HG02678 (cell line): ENCODE data around the gene AQP5.

Experiments
- ATAC-seq: cut with Tn5 transposase; IDR thresholded peaks from one replicate; pipeline ENCODE4 v1.9.1; 2021; ENCODE audit warnings: mild to moderate bottlenecking, moderate library complexity; ENCODE audit not compliant: unreplicated experiment

Gene AQP5

DNA sequence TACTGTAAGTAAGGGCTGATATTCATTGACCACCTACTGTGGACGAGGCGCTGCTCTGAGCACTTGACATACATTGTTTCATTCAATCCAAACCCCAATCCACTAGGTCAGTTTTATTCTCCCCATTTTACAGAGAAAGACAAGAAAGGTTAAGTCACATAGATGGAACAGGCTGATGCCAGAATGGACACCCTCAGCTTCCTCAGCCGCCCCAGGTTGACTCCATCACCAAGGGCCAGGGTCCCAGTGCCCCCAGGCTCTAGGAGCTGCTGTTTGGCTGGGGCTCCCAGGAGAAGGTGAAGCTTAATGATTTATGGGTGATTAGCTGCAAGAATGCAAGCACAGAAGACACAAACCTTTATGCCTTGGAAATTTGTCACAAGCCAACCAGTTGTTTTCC, 11.8 kb upstream of the AQP5 start:
- ATAC-seq, result no peak

DNA sequence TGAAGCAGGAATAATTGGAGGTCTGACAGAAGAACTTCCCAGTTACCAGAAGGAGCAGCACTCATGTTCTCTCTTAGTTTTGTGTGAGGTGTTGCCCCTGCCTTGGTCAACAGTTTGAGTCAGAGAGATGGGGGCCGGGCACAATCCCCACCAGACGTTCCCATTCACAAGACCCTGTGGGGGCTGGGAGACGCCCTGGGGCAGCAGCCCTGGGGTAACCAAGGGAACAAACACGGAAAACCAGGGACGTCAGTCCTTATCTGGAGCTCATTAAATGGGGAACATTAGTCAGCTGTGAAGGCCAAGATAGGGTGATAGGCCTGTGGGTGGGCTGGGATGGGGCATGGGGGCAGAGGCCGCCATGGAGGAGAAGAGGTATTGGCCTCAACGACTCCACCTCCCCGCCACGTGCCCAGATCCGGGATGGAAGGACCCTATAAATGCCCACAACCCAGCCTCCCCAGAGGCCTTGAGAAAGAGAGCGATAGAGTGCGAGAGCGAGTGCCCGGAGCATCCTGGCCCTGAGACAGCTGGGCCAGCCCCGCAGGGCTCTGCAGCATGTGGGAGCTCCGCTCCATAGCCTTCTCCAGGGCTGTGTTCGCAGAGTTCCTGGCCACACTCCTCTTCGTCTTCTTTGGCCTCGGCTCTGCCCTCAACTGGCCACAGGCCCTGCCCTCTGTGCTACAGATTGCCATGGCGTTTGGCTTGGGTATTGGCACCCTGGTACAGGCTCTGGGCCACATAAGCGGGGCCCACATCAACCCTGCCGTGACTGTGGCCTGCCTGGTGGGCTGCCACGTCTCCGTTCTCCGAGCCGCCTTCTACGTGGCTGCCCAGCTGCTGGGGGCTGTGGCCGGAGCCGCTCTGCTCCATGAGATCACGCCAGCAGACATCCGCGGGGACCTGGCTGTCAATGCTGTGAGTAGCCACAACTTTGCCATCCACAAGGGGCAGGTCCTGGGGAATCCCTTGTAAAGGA, 11.1 kb upstream of the AQP5 start, which contains the start of gene AQP2:
Gene AQP2 (plus strand): TSS at position 465 of the 979 bp plus-strand sequence. CDS start 94 bp downstream, at position 559.
- ATAC-seq, result no peak

DNA sequence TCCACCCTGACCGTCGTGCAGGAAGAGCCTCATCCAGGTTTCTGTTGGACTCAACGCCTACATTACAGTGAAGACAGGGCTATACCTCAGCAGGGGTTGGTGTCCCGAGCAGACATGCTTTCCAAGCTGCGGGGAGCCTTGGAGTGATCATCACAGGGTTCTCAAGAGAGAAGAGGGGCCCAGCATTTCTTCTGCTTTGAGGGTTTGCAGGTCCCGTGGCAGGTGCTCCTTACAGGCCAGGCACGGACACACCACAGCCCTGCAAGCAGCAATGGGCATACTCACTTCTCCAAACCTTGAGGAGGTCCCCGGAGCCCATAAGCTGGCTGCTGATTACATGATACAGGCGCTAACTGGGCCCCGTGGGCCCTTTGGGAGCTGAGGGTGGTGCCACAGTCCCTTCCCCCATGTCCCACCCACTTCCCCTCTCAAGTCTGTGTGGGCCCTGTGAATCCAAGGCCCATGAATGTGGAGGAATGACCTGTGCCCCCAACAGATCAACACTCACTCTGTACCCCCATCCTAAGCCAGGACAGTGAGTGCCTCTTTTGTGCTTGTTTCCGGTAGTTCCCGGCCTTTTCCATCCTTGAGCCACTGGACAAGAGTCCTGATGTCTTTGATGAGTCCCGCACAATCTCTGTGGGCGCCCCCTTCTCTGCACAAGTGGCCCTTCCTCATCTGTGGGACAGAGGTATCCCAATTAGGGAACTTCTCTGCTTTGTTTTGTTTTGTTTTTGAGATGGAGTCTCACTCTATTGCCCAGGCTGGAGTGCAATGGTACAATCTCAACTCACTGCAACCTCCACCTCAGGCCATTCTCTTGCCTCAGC, 10.0 kb upstream of the AQP5 start:
- no peak for ATAC-seq

DNA sequence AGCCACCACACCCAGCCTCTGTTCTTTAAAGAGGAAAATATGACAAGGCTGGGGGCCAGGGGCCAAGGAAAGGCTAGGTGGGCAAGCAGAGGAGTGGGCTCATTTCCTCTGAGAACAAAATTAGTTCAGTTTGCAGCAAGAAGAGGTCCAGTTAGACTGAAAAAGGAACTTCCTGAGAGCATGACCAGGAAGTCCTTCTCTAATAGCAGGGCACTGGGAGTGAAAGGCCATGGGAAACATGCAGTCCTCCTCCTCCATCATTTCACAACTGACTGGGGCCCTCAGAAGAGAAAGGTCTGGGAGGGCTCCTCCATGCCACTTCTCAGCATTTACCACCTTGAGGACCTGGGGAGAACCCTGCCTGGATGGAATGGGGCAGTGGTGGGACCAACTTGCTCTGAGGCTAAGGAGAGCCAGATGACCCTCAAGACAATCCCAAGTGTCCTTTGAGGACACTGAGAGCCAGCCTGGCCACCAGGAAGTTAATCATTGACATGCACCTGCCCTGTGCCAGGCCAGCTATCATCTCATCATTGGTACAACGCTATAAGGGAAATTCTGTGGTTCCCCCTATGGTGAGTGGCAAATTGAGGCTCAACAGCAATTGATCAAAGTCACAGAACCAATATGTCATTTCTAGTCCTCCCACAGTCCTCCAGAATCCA, 9.1 kb upstream of the AQP5 start:
- no peak for ATAC-seq

DNA sequence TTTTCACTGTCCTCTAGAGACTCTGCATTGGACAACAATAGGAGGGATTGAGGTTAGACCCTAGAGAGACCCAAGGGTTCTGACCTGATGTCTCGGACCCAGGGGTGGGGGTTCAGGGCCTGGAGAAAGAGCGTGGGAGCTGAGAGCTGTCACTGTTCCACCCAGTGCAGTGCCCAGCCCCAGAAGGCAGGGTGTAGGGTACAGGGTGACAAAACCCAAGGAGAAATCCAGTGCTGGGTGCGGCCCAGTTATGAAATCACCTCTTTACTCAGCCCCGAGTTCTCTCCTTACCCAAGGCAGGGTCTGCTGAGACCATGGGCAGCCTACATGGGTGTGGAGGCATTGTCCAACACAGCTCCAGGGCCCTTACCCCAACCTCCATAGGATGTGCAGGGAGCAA, 8.5 kb upstream of the AQP5 start:
- no peak for ATAC-seq

DNA sequence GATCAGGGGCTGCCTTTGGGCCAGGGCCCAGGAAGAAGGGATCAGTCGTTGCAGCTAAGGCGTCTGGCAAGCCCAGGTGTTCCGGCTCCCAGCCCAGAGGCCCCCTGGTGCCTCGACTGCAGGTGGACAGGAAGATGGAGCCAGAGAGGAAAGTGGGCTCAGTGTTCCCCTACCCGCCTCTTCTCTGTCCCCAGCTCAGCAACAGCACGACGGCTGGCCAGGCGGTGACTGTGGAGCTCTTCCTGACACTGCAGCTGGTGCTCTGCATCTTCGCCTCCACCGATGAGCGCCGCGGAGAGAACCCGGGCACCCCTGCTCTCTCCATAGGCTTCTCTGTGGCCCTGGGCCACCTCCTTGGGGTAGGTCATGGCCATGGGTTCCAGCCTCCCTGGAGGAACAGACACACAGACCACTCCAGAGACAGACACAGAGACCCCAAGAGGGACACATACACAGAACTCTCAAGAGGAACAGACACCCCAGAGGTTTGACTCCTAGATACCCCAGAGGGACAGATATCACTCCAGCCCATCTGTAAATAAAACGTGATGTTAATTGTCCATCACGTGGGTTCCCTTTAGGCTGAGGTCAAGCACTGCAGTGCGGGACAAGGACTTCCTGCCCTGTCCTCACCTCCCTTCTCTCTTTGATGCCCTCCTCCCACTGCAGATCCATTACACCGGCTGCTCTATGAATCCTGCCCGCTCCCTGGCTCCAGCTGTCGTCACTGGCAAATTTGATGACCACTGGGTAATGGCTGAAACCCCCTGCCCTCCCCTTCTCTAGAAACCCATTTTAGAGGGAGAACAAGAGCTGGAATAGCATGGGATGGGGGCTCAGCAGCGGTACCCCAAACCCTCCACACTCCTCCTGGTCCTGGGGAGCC, 7.5 kb upstream of the AQP5 start:
- ATAC-seq, result no peak

DNA sequence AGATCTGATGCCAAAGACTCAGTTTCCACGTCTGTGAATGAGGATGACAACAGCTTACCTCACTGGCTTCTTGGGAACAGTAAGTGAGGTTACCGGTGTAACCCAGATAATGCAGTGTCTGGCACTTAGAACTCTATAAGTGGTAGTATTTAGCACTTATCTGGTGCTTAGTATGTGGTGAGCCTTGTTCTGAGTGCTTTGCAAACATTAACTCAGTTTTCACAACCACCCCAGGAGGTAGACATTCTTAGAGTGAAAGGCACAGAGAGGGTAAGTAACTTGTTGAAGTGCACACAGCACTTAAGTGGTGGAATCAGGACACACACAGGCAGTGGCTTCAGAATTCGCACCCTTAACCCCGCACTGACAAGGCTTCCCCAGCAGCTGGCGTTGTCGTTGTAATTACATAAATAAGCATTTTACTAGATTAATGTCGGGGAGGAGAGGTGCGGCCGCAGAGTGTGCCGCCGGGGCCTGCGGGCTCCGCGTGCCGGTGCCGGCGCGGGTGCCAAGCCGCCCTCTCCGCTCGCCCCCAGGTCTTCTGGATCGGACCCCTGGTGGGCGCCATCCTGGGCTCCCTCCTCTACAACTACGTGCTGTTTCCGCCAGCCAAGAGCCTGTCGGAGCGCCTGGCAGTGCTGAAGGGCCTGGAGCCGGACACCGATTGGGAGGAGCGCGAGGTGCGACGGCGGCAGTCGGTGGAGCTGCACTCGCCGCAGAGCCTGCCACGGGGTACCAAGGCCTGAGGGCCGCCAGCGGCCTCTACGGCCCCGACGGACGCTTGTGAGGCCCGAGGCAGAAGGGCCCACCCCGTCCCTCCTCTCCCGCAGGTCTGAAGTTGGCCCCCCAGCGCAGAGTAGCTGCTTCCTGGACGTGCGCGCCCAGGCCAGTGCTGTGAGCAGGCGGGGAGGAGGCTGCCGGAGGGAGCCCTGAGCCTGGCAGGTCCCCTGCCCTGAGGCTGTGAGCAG, 6.5 kb upstream of the AQP5 start:
- ATAC-seq, result no peak

DNA sequence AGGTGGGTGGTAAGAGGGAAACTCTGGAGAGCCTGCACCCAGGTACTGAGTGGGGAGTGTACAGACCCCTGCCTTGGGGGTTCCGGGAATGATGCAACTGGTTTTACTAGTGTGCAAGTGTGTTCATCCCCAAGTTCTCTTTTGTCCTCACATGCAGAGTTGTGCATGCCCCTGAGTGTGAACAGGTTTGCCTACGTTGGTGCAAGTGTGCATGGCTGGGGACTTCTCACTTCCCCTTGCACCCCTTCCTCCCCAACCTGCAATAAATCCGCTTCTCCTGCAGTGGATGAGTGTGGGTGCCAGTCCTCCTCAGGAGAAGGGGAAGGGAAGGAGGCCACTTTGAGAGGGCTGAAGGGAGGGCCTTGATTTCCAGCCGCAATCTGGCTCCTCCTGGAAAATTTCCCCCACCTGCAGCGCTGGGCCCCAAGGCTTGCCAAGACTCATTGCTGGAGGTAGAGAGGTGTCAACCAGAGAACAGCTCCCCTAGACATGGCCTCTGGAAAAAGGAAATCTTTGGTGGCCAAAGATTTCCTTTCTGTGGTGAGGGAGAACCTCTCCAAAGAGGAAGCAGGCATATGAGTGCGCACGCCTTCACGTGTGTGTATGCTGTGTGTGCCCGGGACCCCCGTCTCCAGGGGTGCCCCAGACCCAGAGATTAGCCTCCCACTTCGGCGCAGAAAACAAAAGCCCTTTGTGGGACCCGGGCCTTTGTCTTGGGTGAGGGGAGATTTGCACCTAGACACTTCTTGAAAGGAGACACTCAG, 5.6 kb upstream of the AQP5 start:
- no peak for ATAC-seq

DNA sequence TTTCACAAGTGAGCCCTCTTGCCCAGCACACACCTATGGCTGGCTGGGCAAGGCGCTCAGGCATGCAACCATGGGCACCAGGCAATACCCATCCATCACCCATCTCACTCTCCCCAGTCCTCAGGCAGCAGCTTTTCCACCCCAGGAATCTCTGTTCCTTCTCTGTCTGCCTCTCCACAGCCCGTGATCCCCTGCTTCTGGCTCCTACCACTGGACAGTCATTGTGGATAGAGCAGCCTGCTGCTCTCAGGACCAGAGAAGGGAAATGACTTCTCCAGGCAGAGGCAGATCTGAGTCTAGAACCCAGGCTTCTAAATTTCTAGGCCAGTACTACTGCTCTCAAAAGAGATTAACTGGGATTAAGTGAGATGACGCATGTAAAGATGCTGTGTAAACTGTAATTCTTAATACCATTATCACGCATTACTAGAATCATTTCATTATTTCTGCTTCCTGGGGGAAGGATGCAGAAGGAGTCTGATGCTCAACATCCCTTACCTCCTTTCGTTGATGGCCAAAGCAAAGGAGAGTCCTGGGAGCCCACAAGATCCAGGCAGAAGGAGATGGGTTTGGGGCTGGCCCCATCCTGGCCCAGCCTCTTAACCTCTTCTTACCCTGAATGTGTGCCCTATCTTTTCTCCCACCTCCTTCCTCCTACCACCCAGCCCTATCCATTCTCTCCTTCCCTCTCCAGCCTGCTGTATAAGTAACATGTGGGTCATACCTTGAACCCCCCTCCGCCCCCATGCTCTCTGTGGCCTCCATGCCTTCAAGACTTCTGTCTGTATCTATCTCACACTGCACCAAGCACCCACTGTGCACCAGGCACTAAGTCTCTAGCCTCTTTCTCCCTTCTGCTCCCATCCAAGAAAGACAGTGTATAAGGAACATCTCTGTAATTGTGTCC, 4.8 kb upstream of the AQP5 start:
- no peak for ATAC-seq

DNA sequence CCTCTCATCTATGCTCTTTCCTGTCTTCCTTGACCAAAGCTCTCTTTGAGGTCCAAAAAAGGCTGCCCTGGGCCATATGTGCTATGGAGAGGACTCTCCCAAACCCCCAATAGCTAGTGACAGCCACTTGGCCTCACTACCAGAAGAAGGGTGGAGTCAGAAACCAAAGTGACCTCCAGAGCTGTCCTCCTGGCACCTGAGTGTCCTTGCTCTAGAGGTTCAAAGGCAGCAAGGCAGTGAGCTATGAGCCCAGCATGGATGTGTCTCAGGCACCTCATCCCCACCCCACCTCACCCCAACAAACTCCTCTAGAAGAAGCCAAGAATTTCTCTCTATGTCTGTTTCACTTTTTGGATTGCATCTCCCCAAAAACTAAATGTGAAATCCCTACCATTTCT, 4.1 kb upstream of the AQP5 start:
- no peak for ATAC-seq

DNA sequence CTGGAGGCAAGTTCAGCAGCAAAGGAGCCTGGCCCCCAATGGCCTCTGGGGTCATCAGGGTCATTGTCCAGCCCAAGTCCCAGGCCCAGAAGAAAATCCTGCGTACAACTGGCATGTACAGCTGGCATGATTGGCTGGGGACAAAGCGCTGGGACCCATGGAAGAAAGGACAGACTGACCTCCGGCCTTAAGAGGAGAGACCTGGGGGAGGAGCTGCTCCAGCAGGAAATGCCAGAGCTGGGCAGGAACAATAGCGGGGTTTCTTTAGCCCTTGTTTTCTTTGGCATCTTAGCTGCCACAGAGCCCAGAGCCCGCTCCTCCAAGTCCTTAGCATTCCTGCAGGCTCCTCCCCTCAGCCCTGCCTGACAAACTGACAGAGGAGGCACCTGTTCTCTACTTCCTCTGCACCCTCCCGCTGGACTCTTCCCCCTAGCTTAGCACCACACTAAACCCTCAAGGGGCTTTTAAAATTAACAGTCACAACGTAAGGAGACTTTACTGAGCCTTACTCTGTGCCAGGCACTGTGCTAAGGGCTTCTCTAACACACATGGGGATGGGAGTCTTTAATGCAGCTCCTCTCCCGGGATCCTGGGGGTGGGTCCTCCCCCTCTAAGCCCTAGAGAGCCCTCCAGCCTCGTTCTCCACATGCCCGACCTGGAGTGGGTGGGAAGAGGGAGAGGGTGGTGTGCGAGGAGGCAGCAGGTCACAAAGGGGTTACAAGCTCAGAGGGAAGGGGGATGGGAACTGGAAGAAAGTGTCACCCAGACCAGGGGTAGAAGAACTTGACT, 1.8 kb upstream of the AQP5 start:
- ATAC-seq, result no peak

DNA sequence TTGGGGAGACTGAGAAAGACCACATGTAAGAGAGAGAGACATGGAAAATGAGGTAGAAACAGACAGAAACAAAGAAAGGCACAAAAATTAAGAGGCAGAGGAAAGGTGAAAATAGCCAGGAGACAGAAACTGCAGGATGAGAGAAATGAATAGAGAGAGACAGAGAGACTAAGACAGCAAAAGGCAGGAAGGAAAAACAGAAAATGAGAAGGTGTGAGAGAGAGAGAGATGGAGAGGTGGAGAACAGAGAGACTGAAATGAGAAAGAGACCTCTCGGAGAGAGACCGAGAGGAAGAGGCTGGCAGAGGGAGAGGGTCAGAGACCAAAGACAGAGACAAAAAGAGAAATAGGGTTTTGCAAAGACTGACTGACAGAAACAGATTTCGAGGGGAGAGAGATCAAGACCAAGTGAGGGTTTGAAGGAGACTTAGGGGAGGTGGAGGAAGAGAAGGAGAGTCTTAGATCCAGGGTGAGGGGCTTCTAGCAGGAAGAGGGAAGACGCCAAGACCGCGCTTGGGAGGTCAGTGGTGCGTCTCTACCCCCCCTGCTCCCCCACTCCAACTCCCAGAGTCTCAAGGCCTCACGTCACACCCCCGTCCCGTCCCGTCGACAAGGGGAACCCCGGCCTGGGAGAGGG, 1.1 kb upstream of the AQP5 start:
- no peak for ATAC-seq

DNA sequence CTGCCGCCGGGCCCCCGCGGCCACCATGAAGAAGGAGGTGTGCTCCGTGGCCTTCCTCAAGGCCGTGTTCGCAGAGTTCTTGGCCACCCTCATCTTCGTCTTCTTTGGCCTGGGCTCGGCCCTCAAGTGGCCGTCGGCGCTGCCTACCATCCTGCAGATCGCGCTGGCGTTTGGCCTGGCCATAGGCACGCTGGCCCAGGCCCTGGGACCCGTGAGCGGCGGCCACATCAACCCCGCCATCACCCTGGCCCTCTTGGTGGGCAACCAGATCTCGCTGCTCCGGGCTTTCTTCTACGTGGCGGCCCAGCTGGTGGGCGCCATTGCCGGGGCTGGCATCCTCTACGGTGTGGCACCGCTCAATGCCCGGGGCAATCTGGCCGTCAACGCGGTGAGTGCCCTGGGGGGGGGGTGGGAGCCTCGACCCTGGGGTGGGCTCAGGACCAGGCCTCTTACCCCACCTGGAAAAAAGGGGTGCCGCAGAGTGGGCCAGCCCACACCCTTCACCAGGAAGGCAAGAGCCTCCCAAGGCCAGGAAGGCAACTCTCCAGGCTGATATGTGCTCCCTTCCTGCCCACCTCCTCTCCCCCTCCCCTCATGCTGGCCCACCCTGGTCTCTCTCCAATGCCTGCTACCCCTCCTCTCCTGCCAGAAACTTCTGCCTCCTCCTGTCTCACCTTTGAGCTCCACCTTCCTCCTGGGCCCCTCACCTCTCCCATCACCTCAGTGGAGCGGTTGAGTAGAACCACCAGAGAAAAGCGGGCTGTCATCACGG, 507 bp downstream of the AQP5 start:
- ATAC-seq, result no peak

DNA sequence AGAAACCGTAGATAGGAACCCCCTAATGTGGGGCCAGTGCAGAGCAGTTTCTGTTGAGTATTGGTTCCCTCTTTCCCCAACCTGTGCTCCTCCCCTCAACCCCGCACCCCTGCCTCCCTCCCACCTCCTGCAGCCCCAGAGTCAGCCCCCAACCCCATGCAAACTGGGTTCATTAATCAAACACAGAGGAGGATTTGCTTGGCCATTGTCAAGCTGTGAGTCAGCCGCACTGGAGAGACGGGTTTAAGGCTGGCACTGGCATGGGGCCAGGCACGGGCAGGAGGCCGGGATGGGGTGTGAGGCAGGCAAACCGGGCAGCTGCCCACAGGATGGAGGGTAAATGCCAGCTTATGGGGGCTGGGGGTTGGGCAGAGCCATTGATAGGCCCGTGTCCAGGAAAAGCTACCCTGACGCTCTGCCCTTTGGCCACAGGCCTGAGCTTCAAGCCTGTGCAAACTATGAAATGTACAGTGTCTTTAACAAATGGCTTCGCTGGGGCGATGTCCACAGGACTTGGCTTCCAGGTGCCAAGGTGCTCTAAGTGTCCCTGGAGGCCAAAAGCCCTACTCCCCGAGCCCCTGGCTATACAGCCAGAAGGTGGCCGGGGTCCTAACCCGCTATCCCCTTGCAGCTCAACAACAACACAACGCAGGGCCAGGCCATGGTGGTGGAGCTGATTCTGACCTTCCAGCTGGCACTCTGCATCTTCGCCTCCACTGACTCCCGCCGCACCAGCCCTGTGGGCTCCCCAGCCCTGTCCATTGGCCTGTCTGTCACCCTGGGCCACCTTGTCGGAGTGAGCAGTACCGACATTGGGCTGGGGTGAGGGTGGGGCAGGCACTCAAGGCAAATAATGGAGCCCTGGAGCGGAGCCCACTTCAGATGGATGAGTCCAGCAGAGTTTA, 1.4 kb downstream of the AQP5 start:
- no peak for ATAC-seq
